Activated T-helper 17 cell treated with anti-CD3 and anti-CD28 coated beads, Interleukin-2, amount 50 U/mL, for 72 hours (primary cell): ENCODE measurements around the gene TXK. TPM values are rescaled to one million over a fixed set of nuclear protein-coding genes. Genes with fewer than 3 reads are reported as not detected.

Experiments used
- ATAC-seq: fragments of 150-1000 bp; cut with Tn5 transposase; replicated peaks from 2 replicates; pipeline ENCODE4 v1.10.0; 2021; ENCODE audit warnings: mild to moderate bottlenecking, moderate library complexity
- H3K27ac Mint-ChIP-seq: one replicate; pipeline ENCODE4 v1.8.0; 2022; ENCODE audit warnings: mixed read lengths
- H3K27me3 Mint-ChIP-seq: one replicate; pipeline ENCODE4 v1.8.0; 2022; ENCODE audit warnings: mixed read lengths
- H3K36me3 Mint-ChIP-seq: one replicate; pipeline ENCODE4 v1.8.0; 2022; ENCODE audit warnings: low read depth, mild to moderate bottlenecking, mixed read lengths
- H3K4me1 Mint-ChIP-seq: one replicate; pipeline ENCODE4 v1.8.0; 2022; ENCODE audit warnings: mixed read lengths
- H3K4me3 Mint-ChIP-seq: one replicate; pipeline ENCODE4 v1.8.0; 2022; ENCODE audit warnings: mild to moderate bottlenecking, mixed read lengths
- H3K9me3 Mint-ChIP-seq: one replicate; pipeline ENCODE4 v1.8.0; 2022; ENCODE audit warnings: mixed read lengths
- total RNA-seq, 2 donors: library from RNA; stranded (reverse); gene quantifications; one replicate each; pipeline ENCODE4 v1.2.3, GENCODE V29; 2022

Gene TXK
- total RNA-seq, 2 donors from 2014 or later: 26.8 to 28.8 TPM

- Mint-ChIP-seq H3K9me3 (no peaks in the 10 kb centered on the region), H3K27me3 (peaks cover 3% of the 10 kb centered on the region), H3K4me1 (peaks cover 19% of the 10 kb centered on the region), H3K4me3 (no peak overlapping the region), H3K27ac (peak overlapping the region; percentile 28), H3K36me3 (no peaks in the 10 kb centered on the region)
- ATAC-seq: no peak
Observed at GRCh38 chr4:48022192-48022799, 111.8 kb downstream of the TXK start.

- Mint-ChIP-seq H3K4me3 (peak overlapping the region; percentile 7), H3K4me1 (peaks cover 20% of the 10 kb centered on the region), H3K9me3 (no peaks in the 10 kb centered on the region), H3K27ac (peak overlapping the region; percentile 4), H3K27me3 (peaks cover 3% of the 10 kb centered on the region), H3K36me3 (no peaks in the 10 kb centered on the region)
- peak; percentile 67 for ATAC-seq
Observed at GRCh38 chr4:48021100-48021499, 113.0 kb downstream of the TXK start.

- Mint-ChIP-seq H3K27me3 (no peaks in the 10 kb centered on the region), H3K27ac (no peak overlapping the region), H3K9me3 (no peaks in the 10 kb centered on the region), H3K4me3 (no peak overlapping the region), H3K4me1 (peaks cover 20% of the 10 kb centered on the region), H3K36me3 (no peaks in the 10 kb centered on the region)
- ATAC-seq: no peak
Observed at GRCh38 chr4:48018112-48018511, 115.9 kb downstream of the TXK start.

- H3K4me1 Mint-ChIP-seq: peaks cover 17% of the 10 kb centered on the region
- peak; percentile 60 for ATAC-seq
- no peaks in the 10 kb centered on the region for H3K27me3 Mint-ChIP-seq
- no peak overlapping the region for H3K27ac Mint-ChIP-seq
- H3K4me3 Mint-ChIP-seq: peak overlapping the region; percentile 78
- H3K36me3 Mint-ChIP-seq: no peaks in the 10 kb centered on the region
- H3K9me3 Mint-ChIP-seq: no peaks in the 10 kb centered on the region
Observed at GRCh38 chr4:48017108-48017571, 116.9 kb downstream of the TXK start.

Other genes starting within 250 kb of the TXK start
- 10 to 100 TPM; 10.9 to 12.4 TPM for gene NFXL1, start 219.7 kb downstream of the TXK start, total RNA-seq
- gene CNGA1, start 117.6 kb downstream of the TXK start, total RNA-seq: under 1 TPM in 1 of 2 donors, not detected in 1; 0.24 TPM
- 1 to 10 TPM; 1.3 to 3.9 TPM for gene NIPAL1, start 117.5 kb downstream of the TXK start, total RNA-seq
- 1 to 10 TPM; 4.6 to 8.3 TPM for gene TEC, start 135.6 kb upstream of the TXK start, total RNA-seq
- 10 to 100 TPM; 38.5 to 52.0 TPM for gene SLAIN2, start 207.3 kb upstream of the TXK start, total RNA-seq